GM13976 (cell line): Measurements from ENCODE around the gene ADAMTS10.

Experiments used
- DNase-seq: peaks from one replicate; pipeline ENCODE4 v3.0.0; 2012; ENCODE audit warnings: low spot score
- in situ Hi-C: fragments of 300-500 bp; cut with MboI; formaldehyde crosslinking; loops from one replicate; pipeline ENCODE4 v1.12.0; 2022; ENCODE audit warnings: low sequenced_read_pairs, mixed read lengths, inconsistent platforms; ENCODE audit not compliant: unreplicated experiment
- TF ChIP-seq, protein P1 (sequence below): IDR thresholded peaks from 2 replicates; pipeline ENCODE4 v1.5.1; 2012; ENCODE audit warnings: borderline replicate concordance, mild to moderate bottlenecking; ENCODE audit not compliant: insufficient read depth; ENCODE audit errors: extremely low read depth, missing control alignments, control extremely low read depth

The ADAMTS10 gene

DNA sequence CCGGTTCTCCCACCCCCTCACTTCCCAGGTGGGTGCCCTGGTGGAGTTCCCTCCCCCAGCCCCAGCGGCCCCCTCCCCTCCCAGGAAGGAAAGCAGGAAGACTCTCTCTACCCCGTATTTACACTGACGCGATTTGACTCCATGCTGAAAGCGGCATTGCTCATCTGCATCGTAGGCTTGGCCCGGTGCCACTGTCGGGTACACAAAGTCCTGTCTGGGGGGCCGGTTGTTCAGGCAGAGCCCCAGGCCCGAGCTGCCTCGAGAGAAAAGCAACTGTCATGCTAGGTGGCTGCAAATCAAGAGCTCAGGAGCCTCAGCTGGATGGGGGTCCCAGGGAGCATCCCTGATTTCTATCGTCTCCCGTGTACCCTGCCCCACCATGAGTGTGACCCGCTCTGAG lies 14.9 kb downstream of the ADAMTS10 start:
- no peak for DNase-seq
- TF ChIP-seq, protein P1, sequence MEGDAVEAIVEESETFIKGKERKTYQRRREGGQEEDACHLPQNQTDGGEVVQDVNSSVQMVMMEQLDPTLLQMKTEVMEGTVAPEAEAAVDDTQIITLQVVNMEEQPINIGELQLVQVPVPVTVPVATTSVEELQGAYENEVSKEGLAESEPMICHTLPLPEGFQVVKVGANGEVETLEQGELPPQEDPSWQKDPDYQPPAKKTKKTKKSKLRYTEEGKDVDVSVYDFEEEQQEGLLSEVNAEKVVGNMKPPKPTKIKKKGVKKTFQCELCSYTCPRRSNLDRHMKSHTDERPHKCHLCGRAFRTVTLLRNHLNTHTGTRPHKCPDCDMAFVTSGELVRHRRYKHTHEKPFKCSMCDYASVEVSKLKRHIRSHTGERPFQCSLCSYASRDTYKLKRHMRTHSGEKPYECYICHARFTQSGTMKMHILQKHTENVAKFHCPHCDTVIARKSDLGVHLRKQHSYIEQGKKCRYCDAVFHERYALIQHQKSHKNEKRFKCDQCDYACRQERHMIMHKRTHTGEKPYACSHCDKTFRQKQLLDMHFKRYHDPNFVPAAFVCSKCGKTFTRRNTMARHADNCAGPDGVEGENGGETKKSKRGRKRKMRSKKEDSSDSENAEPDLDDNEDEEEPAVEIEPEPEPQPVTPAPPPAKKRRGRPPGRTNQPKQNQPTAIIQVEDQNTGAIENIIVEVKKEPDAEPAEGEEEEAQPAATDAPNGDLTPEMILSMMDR: no peak
- in situ Hi-C loops: no loop called here

DNA sequence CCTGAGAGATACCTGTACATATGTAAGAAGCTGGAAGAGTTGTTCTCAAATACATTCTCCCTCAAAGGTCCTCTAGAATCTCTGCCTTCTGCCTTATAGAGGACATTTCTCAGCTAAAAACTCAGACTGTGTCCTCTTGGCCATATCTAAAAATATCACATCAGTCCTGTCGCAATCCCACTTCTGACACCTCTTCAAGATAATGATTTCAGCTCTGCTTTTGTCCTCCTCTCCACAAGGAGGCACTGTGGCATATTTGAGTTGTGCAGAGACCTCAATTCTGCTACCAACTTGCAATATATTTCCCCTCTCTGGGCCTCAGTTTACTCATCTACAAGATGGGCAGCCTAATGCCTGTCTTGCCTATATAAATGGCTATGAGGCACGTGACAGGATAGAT lies 16.6 kb downstream of the ADAMTS10 start:
- TF ChIP-seq, protein P1: no peak
- DNase-seq: no peak
- in situ Hi-C loops: no loop called here

DNA sequence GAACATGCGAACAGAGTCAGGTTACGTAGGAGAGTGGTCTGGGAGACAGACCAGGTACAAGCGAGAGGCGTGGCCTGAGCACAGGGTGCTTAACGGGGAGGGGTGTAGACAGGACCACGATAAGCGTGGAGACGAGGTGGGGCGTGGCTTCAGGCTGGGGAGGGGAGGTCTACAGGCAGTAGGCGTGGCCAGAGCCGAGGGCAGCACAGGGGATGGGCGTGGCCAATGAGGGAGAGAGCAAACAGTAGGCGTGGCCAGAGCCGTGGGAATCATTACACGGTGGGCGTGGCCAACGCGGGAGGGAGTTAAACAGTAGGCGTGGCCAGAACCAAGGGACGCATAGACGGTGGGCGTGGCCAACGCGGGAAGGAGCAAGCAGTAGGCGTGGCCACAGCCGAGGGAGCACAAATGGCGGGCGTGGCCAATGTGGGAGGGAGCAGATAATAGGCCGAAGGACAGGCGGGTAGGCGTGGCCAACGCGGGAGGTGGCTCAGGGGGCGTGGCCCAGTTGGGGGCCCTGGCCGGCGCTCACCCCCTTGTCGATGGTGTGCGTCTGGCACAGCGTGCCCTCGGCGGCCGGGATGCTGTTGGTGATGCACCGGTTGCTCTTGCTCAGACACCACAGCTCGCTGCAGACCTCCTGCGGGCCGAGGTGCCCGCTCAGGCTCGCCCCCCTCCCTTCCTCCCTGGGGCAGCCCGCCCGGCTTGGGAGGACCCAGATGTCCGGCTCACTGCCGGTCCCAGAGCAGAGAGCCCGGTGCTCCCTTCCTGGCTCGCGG lies 18.1 kb downstream of the ADAMTS10 start:
- DNase-seq: no peak
- in situ Hi-C loops: no loop called here
- TF ChIP-seq, protein P1: no peak

DNA sequence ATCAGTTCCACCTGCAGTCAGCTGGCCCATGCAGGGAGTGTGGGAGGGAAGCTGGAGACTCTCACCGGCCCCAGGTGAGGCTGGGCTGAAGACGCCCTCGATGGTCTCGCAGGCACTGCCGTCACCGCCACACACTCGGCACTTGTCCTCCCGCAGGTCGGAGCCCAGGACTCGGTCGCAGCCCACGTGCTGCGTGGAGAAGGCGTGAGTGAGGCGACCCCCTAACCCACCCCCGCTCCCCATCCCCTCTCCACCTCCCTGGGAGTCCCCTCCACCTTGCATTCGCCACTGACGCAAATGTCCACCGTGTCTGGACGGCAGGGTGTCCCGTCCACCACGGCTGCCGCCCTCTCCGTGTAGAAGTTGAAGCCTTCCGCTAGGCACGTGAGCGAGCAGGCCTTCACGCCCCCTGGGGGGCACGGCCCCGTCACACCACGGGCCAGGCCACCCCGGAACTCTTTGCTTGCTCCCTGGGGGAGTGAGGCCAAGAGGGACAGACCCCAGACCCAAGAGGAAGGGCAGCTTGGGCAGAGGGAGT lies 21.3 kb downstream of the ADAMTS10 start:
- in situ Hi-C loops: no loop called here
- TF ChIP-seq, protein P1: no peak

DNA sequence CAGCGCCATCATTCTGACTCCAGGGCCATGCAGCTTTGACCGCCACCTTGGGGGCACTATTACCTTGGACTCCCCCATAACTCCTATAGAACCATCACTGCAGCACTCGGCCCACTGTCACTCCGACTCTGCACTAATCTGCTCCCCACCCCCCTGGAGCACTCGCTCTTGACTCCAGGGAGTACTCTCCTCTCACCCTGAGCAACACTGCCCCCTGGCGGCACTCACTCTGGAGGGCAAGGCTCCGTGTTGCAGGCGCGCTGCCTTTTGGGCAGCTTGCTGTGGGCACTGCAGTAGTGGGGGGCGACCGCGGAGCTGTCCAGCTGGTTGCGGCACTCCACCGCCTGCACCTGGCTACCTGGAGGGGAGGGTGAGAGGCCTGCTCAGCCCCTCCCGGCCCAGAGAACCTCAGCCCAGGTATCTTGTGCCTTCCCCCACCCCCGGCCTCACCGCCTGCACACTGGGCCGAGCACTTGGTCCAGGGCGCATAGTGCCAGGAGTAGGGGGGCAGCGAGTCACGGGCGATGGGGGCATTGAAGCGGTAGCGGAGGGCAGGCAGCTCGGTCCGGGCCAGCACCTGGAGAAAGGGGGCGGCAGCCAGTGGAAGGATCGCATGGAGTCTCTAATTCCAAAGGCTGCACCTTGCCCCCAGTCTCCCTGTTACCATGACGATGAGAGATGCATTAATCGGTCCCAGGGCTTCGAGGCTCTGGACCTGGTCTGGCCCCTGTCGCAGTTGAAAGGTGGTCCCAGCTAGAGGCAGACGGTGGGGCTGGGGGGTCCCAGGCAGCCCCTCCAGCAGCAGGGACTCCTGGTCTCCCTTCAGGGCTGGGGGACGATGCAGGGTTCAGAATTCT lies 24.4 kb downstream of the ADAMTS10 start:
- in situ Hi-C loops: no loop called here
- TF ChIP-seq, protein P1: peak; percentile 41
- peak; percentile 63 for DNase-seq

More for the DNA sequence above, 21.3 kb downstream of the ADAMTS10 start:
- DNase-seq: no peak
